Measurements from ENCODE around the gene ISM1.

Gene ISM1

DNA sequence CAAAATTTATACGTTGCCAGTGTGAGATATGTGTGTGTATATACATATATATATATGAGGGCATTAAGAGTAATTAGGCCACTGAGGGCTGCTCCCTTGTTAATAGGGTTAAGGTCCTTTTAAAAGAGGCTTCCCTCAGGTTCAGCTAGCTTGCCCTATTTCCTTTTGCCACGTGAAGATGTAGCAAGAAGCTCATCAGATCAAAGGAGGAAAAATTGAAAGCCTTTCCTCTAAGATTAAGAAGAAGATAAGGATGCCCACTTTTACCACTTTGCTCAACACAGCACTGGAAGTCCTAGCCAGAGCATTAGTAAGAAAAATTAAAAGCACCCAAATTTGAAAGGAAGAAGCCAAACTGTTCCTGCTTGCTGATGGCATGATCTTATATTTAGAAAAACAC is 33.2 kb upstream of the ISM1 start:
- Histone ChIP-seq H4K20me1 (ENCODE audit: insufficient read depth, low read length) (no peaks in the 10 kb centered on the region), H3K79me2 (ENCODE audit: low read length) (no peaks in the 10 kb centered on the region), H3K9me3 (replicated peaks; ENCODE audit: insufficient read depth, low read length) (no peaks in the 10 kb centered on the region), H3K4me1 (ENCODE audit: low read length) (no peaks in the 10 kb centered on the region), H3K27me3 (replicated peaks; ENCODE audit: insufficient read depth, low read length) (no peaks in the 10 kb centered on the region), H3K4me2 (ENCODE audit: low read depth, low read length) (no peak overlapping the region), H3K27ac (ENCODE audit: low read length) (no peak overlapping the region), H3K9me2 (replicated peaks; ENCODE audit: insufficient read depth, low read length) (no peaks in the 10 kb centered on the region), H3K36me3 (replicated peaks; ENCODE audit: insufficient read depth, low read length) (no peaks in the 10 kb centered on the region), H3K9ac (ENCODE audit: low read length) (no peak overlapping the region), H2AFZ (ENCODE audit: low read length) (no peak overlapping the region), H3F3A (ENCODE audit: insufficient read depth, low read length) (no peaks in the 10 kb centered on the region), H3K4me3 (ENCODE audit: low read length) (no peak overlapping the region)
- no peak for DNase-seq
- TF ChIP-seq EZH2phosphoT487 (IDR thresholded peaks at IDR 0.05; ENCODE audit: low read length), result no peak
- TF ChIP-seq, protein P1, sequence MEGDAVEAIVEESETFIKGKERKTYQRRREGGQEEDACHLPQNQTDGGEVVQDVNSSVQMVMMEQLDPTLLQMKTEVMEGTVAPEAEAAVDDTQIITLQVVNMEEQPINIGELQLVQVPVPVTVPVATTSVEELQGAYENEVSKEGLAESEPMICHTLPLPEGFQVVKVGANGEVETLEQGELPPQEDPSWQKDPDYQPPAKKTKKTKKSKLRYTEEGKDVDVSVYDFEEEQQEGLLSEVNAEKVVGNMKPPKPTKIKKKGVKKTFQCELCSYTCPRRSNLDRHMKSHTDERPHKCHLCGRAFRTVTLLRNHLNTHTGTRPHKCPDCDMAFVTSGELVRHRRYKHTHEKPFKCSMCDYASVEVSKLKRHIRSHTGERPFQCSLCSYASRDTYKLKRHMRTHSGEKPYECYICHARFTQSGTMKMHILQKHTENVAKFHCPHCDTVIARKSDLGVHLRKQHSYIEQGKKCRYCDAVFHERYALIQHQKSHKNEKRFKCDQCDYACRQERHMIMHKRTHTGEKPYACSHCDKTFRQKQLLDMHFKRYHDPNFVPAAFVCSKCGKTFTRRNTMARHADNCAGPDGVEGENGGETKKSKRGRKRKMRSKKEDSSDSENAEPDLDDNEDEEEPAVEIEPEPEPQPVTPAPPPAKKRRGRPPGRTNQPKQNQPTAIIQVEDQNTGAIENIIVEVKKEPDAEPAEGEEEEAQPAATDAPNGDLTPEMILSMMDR (IDR thresholded peaks at IDR 0.05; ENCODE audit: low read length), result no peak
- no peak for TF ChIP-seq EZH2 (optimal IDR thresholded peaks at IDR 0.05; ENCODE audit: low read depth, low read length)

DNA sequence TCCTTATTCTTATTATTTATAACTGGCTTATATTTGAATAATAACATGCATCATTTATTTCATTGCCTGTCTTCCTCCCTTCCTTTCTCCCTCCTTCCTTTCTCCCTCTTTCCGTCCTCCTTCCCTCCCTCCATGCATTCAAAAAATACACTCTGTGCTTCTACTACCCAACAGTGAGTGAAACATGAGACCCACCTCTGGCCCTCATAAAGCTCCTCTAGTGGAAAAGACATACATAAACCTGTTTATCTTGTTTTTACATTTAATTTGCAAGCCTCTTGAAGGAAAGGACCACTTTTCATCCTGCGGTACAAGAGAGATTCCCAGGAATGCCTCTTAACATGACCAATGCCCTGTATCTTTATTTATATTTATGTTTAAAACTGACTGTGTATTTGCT is 21.8 kb upstream of the ISM1 start:
- H3K36me3 ChIP-seq (replicated peaks; ENCODE audit: insufficient read depth, low read length), result no peaks in the 10 kb centered on the region

DNA sequence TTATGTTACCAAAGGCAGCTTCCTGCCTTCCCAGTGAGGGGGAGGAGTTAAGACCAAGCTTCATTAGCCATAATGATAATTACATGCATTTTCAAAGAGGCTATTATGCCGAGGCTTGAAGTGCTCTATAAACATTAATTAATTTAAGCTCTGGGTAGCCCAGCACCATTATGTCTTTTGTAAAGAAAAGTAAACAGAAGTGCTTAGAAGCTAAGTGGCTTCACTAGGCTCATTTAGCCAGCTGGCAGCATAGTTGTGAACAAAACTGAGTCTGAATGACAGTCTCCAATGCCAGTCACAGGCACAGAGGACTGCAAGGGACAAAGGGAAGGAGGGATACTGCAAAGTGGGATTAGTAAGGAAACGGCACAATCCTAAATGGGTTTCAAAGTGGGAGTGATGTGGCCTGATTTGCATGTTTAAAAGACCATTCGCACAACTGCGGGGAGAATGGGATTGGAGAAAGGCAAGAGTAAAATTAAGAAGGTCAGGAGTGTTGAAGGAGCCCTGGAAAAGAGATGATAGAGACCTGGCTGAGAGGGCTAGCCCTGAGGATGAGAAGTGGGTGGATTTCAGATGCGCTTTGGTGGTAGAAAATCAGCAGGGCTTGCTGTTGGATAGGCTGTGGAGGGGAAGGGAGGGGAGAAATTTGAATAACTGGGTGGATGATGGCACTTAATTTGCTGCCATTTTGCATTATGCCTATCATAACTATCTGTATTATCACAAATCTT is 20.1 kb upstream of the ISM1 start:
- no peaks in the 10 kb centered on the region for H3K27me3 ChIP-seq (replicated peaks; ENCODE audit: insufficient read depth, low read length)
- H3K4me2 ChIP-seq (ENCODE audit: low read depth, low read length), result no peak overlapping the region
- no peaks in the 10 kb centered on the region for H3K79me2 ChIP-seq (ENCODE audit: low read length)
- H3K27ac ChIP-seq (ENCODE audit: low read length), result no peak overlapping the region
- DNase-seq, result no peak
- no peak for TF ChIP-seq EZH2 (optimal IDR thresholded peaks at IDR 0.05; ENCODE audit: low read depth, low read length)
- TF ChIP-seq, protein P1 (IDR thresholded peaks at IDR 0.05; ENCODE audit: low read length), result no peak
- TF ChIP-seq EZH2phosphoT487 (IDR thresholded peaks at IDR 0.05; ENCODE audit: low read length), result no peak
- no peaks in the 10 kb centered on the region for H4K20me1 ChIP-seq (ENCODE audit: insufficient read depth, low read length)
- H3K4me3 ChIP-seq (ENCODE audit: low read length), result no peak overlapping the region
- H3K9ac ChIP-seq (ENCODE audit: low read length), result no peak overlapping the region
- H3K36me3 ChIP-seq (replicated peaks; ENCODE audit: insufficient read depth, low read length), result no peaks in the 10 kb centered on the region
- H3F3A ChIP-seq (ENCODE audit: insufficient read depth, low read length), result no peaks in the 10 kb centered on the region
- no peaks in the 10 kb centered on the region for H3K9me2 ChIP-seq (replicated peaks; ENCODE audit: insufficient read depth, low read length)
- no peaks in the 10 kb centered on the region for H3K9me3 ChIP-seq (replicated peaks; ENCODE audit: insufficient read depth, low read length)
- H3K4me1 ChIP-seq (ENCODE audit: low read length), result no peaks in the 10 kb centered on the region
- no peak overlapping the region for H2AFZ ChIP-seq (ENCODE audit: low read length)

More for the DNA sequence above, 21.8 kb upstream of the ISM1 start:
- Histone ChIP-seq H3K9ac (ENCODE audit: low read length) (no peak overlapping the region), H3K4me1 (ENCODE audit: low read length) (no peaks in the 10 kb centered on the region), H3K9me3 (replicated peaks; ENCODE audit: insufficient read depth, low read length) (no peaks in the 10 kb centered on the region), H2AFZ (ENCODE audit: low read length) (no peak overlapping the region), H3K4me2 (ENCODE audit: low read depth, low read length) (no peak overlapping the region), H3K27me3 (replicated peaks; ENCODE audit: insufficient read depth, low read length) (no peaks in the 10 kb centered on the region), H3K27ac (ENCODE audit: low read length) (no peak overlapping the region), H4K20me1 (ENCODE audit: insufficient read depth, low read length) (no peaks in the 10 kb centered on the region), H3K79me2 (ENCODE audit: low read length) (no peaks in the 10 kb centered on the region), H3K9me2 (replicated peaks; ENCODE audit: insufficient read depth, low read length) (no peaks in the 10 kb centered on the region), H3F3A (ENCODE audit: insufficient read depth, low read length) (no peaks in the 10 kb centered on the region), H3K4me3 (ENCODE audit: low read length) (no peak overlapping the region)
- no peak for DNase-seq
- TF ChIP-seq, protein P1 (IDR thresholded peaks at IDR 0.05; ENCODE audit: low read length), result no peak
- TF ChIP-seq EZH2phosphoT487 (IDR thresholded peaks at IDR 0.05; ENCODE audit: low read length) (no peak), EZH2 (optimal IDR thresholded peaks at IDR 0.05; ENCODE audit: low read depth, low read length) (no peak)

Measured in MM.1S (cell line).